Measurements from ENCODE around the gene PRL.

DNA sequence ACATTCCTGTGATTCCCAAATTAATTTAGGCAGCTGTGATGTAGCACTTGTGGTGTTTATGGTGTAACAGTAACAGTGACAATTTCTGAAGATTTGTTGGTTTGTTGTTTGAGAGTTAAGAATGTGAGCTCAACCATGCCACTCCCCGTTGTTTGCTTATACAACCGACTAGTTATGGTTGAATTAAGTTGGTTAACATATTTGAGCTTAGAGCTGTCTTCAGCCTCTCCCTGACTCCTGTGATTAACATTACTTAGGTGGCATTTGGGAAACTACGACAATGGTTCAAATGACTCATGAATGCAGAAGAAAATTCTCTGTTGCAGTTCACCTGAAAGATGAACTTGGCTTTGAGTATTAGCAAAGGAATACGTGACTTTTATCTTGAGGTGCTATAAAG is 35.9 kb upstream of the PRL start:
- TF ChIP-seq, protein P1, sequence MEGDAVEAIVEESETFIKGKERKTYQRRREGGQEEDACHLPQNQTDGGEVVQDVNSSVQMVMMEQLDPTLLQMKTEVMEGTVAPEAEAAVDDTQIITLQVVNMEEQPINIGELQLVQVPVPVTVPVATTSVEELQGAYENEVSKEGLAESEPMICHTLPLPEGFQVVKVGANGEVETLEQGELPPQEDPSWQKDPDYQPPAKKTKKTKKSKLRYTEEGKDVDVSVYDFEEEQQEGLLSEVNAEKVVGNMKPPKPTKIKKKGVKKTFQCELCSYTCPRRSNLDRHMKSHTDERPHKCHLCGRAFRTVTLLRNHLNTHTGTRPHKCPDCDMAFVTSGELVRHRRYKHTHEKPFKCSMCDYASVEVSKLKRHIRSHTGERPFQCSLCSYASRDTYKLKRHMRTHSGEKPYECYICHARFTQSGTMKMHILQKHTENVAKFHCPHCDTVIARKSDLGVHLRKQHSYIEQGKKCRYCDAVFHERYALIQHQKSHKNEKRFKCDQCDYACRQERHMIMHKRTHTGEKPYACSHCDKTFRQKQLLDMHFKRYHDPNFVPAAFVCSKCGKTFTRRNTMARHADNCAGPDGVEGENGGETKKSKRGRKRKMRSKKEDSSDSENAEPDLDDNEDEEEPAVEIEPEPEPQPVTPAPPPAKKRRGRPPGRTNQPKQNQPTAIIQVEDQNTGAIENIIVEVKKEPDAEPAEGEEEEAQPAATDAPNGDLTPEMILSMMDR (IDR thresholded peaks at IDR 0.05) = no peak
- TF ChIP-seq POLR2AphosphoS5 (IDR thresholded peaks at IDR 0.05) = no peak
- no peak for TF ChIP-seq POLR2A (IDR thresholded peaks at IDR 0.05)
